Parathyroid adenoma (tissue), 2 donors: ENCODE measurements around the gene MARCHF9.

ENCODE experiments used
- H2AFZ ChIP-seq: fragments of 300-600 bp; sonication (generic); one replicate; pipeline ENCODE4 v1.7.0; 2017; ENCODE audit warnings: antibody characterized with exemption, mild to moderate bottlenecking
- H3K27ac ChIP-seq: fragments of 300-600 bp; sonication (generic); one replicate; pipeline ENCODE4 v1.7.0; 2017
- H3K27me3 ChIP-seq: fragments of 300-600 bp; sonication (generic); one replicate; pipeline ENCODE4 v1.7.0; 2017; ENCODE audit warnings: low read length; ENCODE audit not compliant: control insufficient read depth, insufficient read depth
- H3K36me3 ChIP-seq: fragments of 300-600 bp; sonication (generic); one replicate; pipeline ENCODE4 v1.7.0; 2017; ENCODE audit warnings: low read length; ENCODE audit not compliant: control insufficient read depth, insufficient read depth
- H3K4me1 ChIP-seq: fragments of 300-600 bp; sonication (generic); one replicate; pipeline ENCODE4 v1.7.0; 2017; ENCODE audit warnings: control low read depth
- H3K4me2 ChIP-seq: fragments of 300-600 bp; sonication (generic); one replicate; pipeline ENCODE4 v1.7.0; 2017; ENCODE audit warnings: low read length
- H3K4me3 ChIP-seq: fragments of 300-600 bp; sonication (generic); one replicate; pipeline ENCODE4 v1.7.0; 2017; ENCODE audit warnings: low read depth, low read length
- H3K79me2 ChIP-seq: fragments of 300-600 bp; sonication (generic); one replicate; pipeline ENCODE4 v1.7.0; 2017; ENCODE audit warnings: control low read depth
- H3K9ac ChIP-seq: fragments of 300-600 bp; sonication (generic); one replicate; pipeline ENCODE4 v1.7.0; 2017; ENCODE audit warnings: mild to moderate bottlenecking
- H3K9me3 ChIP-seq: fragments of 300-600 bp; sonication (generic); one replicate; pipeline ENCODE4 v1.7.0; 2017; ENCODE audit warnings: low read length; ENCODE audit not compliant: control insufficient read depth
- CTCF ChIP-seq: fragments of 300-600 bp; sonication (generic); IDR thresholded peaks from one replicate; pipeline ENCODE4 v1.7.0; 2017; ENCODE audit warnings: antibody characterized with exemption, mild to moderate bottlenecking
- donor health status: primary hyperparathyroidism.

MARCHF9 gene

GRCh38 chr12:57806677-57807076, 51.8 kb downstream of the MARCHF9 start:
- Histone ChIP-seq H3K9ac (no peak overlapping the region), H3K79me2 (peaks cover 4% of the 10 kb centered on the region), H3K4me2 (no peak overlapping the region), H3K4me1 (no peaks in the 10 kb centered on the region), H2AFZ (no peak overlapping the region), H3K36me3 (no peaks in the 10 kb centered on the region), H3K27ac (no peak overlapping the region), H3K27me3 (no peaks in the 10 kb centered on the region), H3K9me3 (no peaks in the 10 kb centered on the region), H3K4me3 (no peak overlapping the region)
- no peak for TF ChIP-seq CTCF

- Histone ChIP-seq H3K4me1 (no peaks in the 10 kb centered on the region), H3K4me3 (no peak overlapping the region), H3K27ac (no peak overlapping the region), H2AFZ (no peak overlapping the region), H3K36me3 (no peaks in the 10 kb centered on the region), H3K9me3 (no peaks in the 10 kb centered on the region), H3K79me2 (peaks cover 8% of the 10 kb centered on the region), H3K4me2 (no peak overlapping the region), H3K27me3 (no peaks in the 10 kb centered on the region), H3K9ac (no peak overlapping the region)
- TF ChIP-seq CTCF = no peak
Observed at GRCh38 chr12:57807285-57807684, 52.4 kb downstream of the MARCHF9 start.

- H3K4me1 ChIP-seq = peaks cover 7% of the 10 kb centered on the region
- H3K4me3 ChIP-seq = no peak overlapping the region
- H3K4me2 ChIP-seq = no peak overlapping the region
- peaks cover 8% of the 10 kb centered on the region for H3K79me2 ChIP-seq
- H3K36me3 ChIP-seq = no peaks in the 10 kb centered on the region
- no peak for TF ChIP-seq CTCF
- H3K9me3 ChIP-seq = no peaks in the 10 kb centered on the region
- no peak overlapping the region for H3K9ac ChIP-seq
- H3K27ac ChIP-seq = no peak overlapping the region
- H3K27me3 ChIP-seq = no peaks in the 10 kb centered on the region
- H2AFZ ChIP-seq = no peak overlapping the region
Observed at GRCh38 chr12:57808351-57808750, 53.4 kb downstream of the MARCHF9 start.

- no peaks in the 10 kb centered on the region for H3K36me3 ChIP-seq
- peaks cover 7% of the 10 kb centered on the region for H3K4me1 ChIP-seq
Observed at GRCh38 chr12:57809425-57809824, 54.5 kb downstream of the MARCHF9 start.

More at GRCh38 chr12:57809425-57809824, 54.5 kb downstream of the MARCHF9 start:
- Histone ChIP-seq H3K9me3 (no peaks in the 10 kb centered on the region), H3K79me2 (peaks cover 11% of the 10 kb centered on the region), H3K4me2 (no peak overlapping the region), H3K27ac (no peak overlapping the region), H3K9ac (no peak overlapping the region), H3K27me3 (no peaks in the 10 kb centered on the region), H3K4me3 (no peak overlapping the region), H2AFZ (no peak overlapping the region)
- TF ChIP-seq CTCF = no peak
